DOHH2 (cell line): ENCODE data around the gene TXK.
A peak's percentile ranks its signal among the peaks of the same experiment; 100 is the strongest.

Source experiments
- H3F3A ChIP-seq: fragments of 200-600 bp; sonication (generic), shearing (Covaris generic); 2 replicates; pipeline ENCODE4 v1.6.0; 2016; ENCODE audit warnings: antibody characterized with exemption, mild to moderate bottlenecking; ENCODE audit not compliant: control insufficient read depth, insufficient read depth
- H3K27ac ChIP-seq: fragments of 200-600 bp; sonication (generic); 2 replicates; pipeline ENCODE4 v1.5.1; 2014; ENCODE audit warnings: low read depth, mild to moderate bottlenecking, low read length, moderate library complexity
- H3K27me3 ChIP-seq: fragments of 200-600 bp; sonication (generic); 2 replicates; pipeline ENCODE4 v1.6.1; 2014; ENCODE audit warnings: mild to moderate bottlenecking, low read length, mixed read lengths; ENCODE audit not compliant: control insufficient read depth
- H3K36me3 ChIP-seq: fragments of 200-600 bp; sonication (generic); 2 replicates; pipeline ENCODE4 v1.6.1; 2014; ENCODE audit warnings: mild to moderate bottlenecking, low read length, moderate library complexity, mixed read lengths; ENCODE audit not compliant: control insufficient read depth
- H3K4me1 ChIP-seq: fragments of 200-600 bp; sonication (generic); 2 replicates; pipeline ENCODE4 v1.6.1; 2014; ENCODE audit warnings: mild to moderate bottlenecking, low read length, mixed read lengths; ENCODE audit not compliant: control insufficient read depth
- H3K4me2 ChIP-seq: fragments of 200-600 bp; sonication (generic); 2 replicates; pipeline ENCODE4 v1.6.0; 2014; ENCODE audit warnings: mild to moderate bottlenecking, low read length, moderate library complexity
- H3K4me3 ChIP-seq: fragments of 200-600 bp; sonication (generic); 2 replicates; pipeline ENCODE4 v1.5.1; 2014; ENCODE audit warnings: mild to moderate bottlenecking, low read length, mixed read lengths
- H3K79me2 ChIP-seq: fragments of 200-600 bp; sonication (generic); 2 replicates; pipeline ENCODE4 v1.6.1; 2014; ENCODE audit warnings: mild to moderate bottlenecking, low read length, mixed read lengths; ENCODE audit not compliant: control insufficient read depth
- H3K9me2 ChIP-seq: fragments of 200-600 bp; sonication (generic); replicated peaks from 2 replicates; pipeline ENCODE4 v1.6.1; 2014; ENCODE audit warnings: mild to moderate bottlenecking, low read length, mixed read lengths; ENCODE audit not compliant: control insufficient read depth
- H3K9me3 ChIP-seq: fragments of 200-600 bp; sonication (generic); 2 replicates; pipeline ENCODE4 v1.6.1; 2014; ENCODE audit warnings: antibody characterized with exemption, low read length, mixed read lengths; ENCODE audit not compliant: control insufficient read depth, insufficient read depth
- H4K20me1 ChIP-seq: fragments of 200-600 bp; sonication (generic); 2 replicates; pipeline ENCODE4 v1.6.0; 2014; ENCODE audit warnings: low read depth, mild to moderate bottlenecking, antibody characterized with exemption, low read length, moderate library complexity; ENCODE audit not compliant: control insufficient read depth, insufficient read depth
- EZH2phosphoT487 ChIP-seq: fragments of 200-600 bp; sonication (generic); IDR thresholded peaks from 2 replicates; pipeline ENCODE4 v1.6.1; 2017; ENCODE audit warnings: borderline replicate concordance, mild to moderate bottlenecking, antibody characterized with exemption, low read length, moderate library complexity, mixed read lengths
- TF ChIP-seq, protein P1 (sequence below): fragments of 200-600 bp; sonication (generic); IDR thresholded peaks from one replicate; pipeline ENCODE4 v1.5.1; 2014; ENCODE audit warnings: antibody characterized with exemption, mild to moderate bottlenecking, low read depth, low read length; ENCODE audit not compliant: poor library complexity, severe bottlenecking

TXK gene

DNA sequence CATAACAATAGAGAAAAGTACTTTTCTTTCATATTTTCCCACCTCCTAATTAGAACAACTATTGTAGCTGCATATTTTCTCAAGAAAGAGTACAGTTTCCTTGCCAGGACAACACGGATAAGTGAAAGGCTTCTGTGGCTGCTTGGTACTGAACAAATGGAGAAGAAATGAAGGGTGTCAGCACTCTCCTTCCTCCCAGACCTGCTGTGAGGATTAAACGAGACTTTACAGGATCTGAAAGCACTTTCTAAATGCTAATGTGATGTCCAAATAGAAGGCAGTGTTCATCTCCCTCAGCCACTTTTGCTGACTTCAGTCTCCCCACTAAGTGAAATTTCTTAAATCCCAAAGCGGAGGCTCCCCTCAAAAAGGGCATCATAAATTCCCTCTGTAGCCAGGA, 103.6 kb downstream of the TXK start:
- Histone ChIP-seq H4K20me1 (no peaks in the 10 kb centered on the region), H3K9me3 (peaks cover 3% of the 10 kb centered on the region; the same call in 1 of the 2 replicates), H3K9me2 (no peaks in the 10 kb centered on the region), H3K27ac (no peak overlapping the region), H3K79me2 (no peaks in the 10 kb centered on the region), H3K4me1 (peaks cover 56% of the 10 kb centered on the region), H3K36me3 (0 out of 2 replicates have a peak, but pooled peaks cover 2% of the 10 kb centered on the region), H3K4me2 (no peak overlapping the region), H3K27me3 (no peaks in the 10 kb centered on the region), H3K4me3 (no peak overlapping the region), H3F3A (peaks cover 2% of the 10 kb centered on the region)
- TF ChIP-seq, protein P1, sequence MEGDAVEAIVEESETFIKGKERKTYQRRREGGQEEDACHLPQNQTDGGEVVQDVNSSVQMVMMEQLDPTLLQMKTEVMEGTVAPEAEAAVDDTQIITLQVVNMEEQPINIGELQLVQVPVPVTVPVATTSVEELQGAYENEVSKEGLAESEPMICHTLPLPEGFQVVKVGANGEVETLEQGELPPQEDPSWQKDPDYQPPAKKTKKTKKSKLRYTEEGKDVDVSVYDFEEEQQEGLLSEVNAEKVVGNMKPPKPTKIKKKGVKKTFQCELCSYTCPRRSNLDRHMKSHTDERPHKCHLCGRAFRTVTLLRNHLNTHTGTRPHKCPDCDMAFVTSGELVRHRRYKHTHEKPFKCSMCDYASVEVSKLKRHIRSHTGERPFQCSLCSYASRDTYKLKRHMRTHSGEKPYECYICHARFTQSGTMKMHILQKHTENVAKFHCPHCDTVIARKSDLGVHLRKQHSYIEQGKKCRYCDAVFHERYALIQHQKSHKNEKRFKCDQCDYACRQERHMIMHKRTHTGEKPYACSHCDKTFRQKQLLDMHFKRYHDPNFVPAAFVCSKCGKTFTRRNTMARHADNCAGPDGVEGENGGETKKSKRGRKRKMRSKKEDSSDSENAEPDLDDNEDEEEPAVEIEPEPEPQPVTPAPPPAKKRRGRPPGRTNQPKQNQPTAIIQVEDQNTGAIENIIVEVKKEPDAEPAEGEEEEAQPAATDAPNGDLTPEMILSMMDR = no peak
- no peak for TF ChIP-seq EZH2phosphoT487

DNA sequence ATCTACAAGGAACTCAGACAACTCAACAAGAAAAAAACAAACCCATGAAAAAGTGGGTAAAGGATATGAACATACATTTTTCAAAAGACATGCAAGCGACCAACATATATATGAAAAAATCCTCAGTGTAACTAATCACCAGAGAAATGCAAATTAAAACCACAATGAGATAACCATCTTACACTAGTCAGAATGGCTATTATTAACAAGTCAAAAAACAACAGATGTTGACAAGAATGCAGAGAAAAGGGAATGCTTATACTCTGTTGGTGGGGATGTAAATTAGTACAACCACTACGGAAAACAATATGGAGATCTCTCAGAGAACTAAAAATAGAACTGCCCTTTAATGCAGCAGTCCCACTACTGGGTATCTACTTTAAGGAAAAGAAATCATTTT, 105.4 kb downstream of the TXK start:
- H3K9me2 ChIP-seq = no peaks in the 10 kb centered on the region
- peaks cover 3% of the 10 kb centered on the region; the same call in 1 of the 2 replicates for H3K9me3 ChIP-seq
- H3K27me3 ChIP-seq = no peaks in the 10 kb centered on the region
- H3K4me1 ChIP-seq = peaks cover 39% of the 10 kb centered on the region
- TF ChIP-seq, protein P1 = no peak
- TF ChIP-seq EZH2phosphoT487 = no peak
- H3K4me3 ChIP-seq = peak overlapping the region; percentile 34
- 0 out of 2 replicates have a peak, but pooled peaks cover 2% of the 10 kb centered on the region for H3K36me3 ChIP-seq
- H3K4me2 ChIP-seq = peak overlapping the region; percentile 46
- H3F3A ChIP-seq = no peaks in the 10 kb centered on the region
- no peaks in the 10 kb centered on the region for H4K20me1 ChIP-seq
- H3K79me2 ChIP-seq = no peaks in the 10 kb centered on the region
- peak overlapping the region; percentile 4; the same call in 1 of the 2 replicates for H3K27ac ChIP-seq

DNA sequence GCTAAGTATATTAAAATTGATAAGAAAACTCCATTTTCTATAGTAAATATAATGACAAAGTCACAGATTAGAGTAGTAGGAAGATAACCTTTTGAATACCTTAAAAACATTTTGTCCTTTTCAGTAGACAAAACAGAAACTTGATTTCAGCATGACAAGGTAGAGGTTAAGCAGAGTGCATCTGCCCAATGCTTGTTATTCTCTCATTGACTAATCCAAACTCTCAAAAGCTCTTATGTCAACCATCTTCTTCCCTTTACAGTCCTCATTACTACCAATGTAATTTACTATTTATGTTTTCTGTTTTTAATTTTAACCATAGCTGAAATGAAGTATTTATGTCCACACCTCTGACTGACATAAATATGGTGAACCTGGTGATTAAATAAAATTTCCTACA, 106.4 kb downstream of the TXK start:
- peaks cover 3% of the 10 kb centered on the region; the same call in 1 of the 2 replicates for H3K9me3 ChIP-seq

More for the DNA sequence above, 106.4 kb downstream of the TXK start:
- peaks cover 28% of the 10 kb centered on the region for H3K4me1 ChIP-seq
- TF ChIP-seq EZH2phosphoT487 = no peak
- TF ChIP-seq, protein P1 = no peak
- H3K36me3 ChIP-seq = 0 out of 2 replicates have a peak, but pooled peaks cover 2% of the 10 kb centered on the region
- H3K4me3 ChIP-seq = no peak overlapping the region
- no peaks in the 10 kb centered on the region for H4K20me1 ChIP-seq
- no peaks in the 10 kb centered on the region for H3K27me3 ChIP-seq
- no peaks in the 10 kb centered on the region for H3F3A ChIP-seq
- H3K27ac ChIP-seq = no peak overlapping the region
- H3K79me2 ChIP-seq = no peaks in the 10 kb centered on the region
- no peak overlapping the region for H3K4me2 ChIP-seq
- no peaks in the 10 kb centered on the region for H3K9me2 ChIP-seq
